T-helper 2 cell (primary cell): Measurements from ENCODE around the gene PKDCC.

Source experiments
- DNase-seq, 5 experiments: peaks; one replicate each; pipeline versions ENCODE4 v3.0.0 to v3.0.0-alpha.2; 2012 to 2022
- total RNA-seq, 2 donors: gene quantifications; one replicate each; lab custom pipeline; 2026; lab: John Stamatoyannopoulos, UW

PKDCC gene
- total RNA-seq, result 0.07 to 0.31 reads per million in 2 donors

- peak in 2 of 5 experiments; percentile 4 to 13 for DNase-seq
These were observed at the start of gene PKDCC for GRCh38 chr2:42047488-42048298. PKDCC (plus strand) TSS chr2:42048021; CDS start chr2:42048200, 179 bp downstream.

GRCh38 chr2:41998186-41999127 lies 49.4 kb upstream of the PKDCC start:
- no peak for DNase-seq

DNA sequence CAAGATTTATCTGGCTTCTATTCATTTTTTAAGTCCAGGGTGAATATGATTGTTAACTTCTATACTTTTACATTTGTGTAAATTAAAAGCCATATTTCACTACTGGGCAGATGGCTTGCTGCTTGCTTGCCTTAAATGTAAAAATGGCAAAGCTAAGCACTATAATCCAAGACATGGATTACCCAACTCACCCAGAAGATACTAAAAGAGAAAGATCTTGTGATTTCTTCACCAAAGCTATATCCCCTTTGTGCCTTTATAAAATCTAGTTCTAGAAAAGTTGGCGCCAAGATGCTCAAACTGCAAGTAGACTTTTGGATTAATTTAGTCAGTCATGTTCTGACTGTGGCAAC lies 48.7 kb upstream of the PKDCC start:
- DNase-seq, result no peak

DNA sequence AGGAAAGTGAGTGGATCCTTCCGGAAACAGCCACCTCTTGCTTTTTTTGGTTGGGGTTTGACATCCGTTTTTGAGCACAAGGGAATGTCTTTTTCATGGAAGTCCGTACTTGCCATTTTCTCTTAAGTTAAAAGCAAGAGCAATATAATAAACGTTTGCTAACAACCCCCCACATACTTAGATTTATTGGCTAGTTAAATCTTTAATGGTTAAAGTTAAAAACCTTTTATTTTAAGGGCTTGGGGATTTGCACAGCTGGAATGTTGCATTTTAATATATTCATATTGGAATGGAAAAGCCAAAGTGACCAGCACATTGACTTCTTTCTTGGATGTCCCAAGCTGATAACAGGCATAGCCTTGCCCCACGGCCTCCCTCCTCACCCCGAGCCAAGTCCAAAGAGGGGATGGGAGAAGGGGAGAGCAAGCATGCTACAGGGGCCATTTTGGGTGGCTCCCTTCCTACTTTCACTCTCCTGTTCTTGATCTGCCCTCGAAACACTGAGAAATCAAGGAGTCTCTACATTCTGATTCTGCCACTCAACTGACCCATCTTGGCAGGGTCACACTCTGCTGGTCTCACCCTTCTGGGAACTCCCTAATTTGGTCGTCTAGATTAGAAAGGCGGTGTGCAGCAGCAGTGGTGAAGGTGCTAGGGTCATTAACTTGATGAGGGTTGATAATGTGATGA lies 48.1 kb upstream of the PKDCC start:
- no peak for DNase-seq

- no peak for DNase-seq
These were observed 46.1 kb upstream of the PKDCC start for GRCh38 chr2:42001711-42002201.

- DNase-seq, result no peak
These were observed 40.3 kb upstream of the PKDCC start for GRCh38 chr2:42007551-42007950.

DNA sequence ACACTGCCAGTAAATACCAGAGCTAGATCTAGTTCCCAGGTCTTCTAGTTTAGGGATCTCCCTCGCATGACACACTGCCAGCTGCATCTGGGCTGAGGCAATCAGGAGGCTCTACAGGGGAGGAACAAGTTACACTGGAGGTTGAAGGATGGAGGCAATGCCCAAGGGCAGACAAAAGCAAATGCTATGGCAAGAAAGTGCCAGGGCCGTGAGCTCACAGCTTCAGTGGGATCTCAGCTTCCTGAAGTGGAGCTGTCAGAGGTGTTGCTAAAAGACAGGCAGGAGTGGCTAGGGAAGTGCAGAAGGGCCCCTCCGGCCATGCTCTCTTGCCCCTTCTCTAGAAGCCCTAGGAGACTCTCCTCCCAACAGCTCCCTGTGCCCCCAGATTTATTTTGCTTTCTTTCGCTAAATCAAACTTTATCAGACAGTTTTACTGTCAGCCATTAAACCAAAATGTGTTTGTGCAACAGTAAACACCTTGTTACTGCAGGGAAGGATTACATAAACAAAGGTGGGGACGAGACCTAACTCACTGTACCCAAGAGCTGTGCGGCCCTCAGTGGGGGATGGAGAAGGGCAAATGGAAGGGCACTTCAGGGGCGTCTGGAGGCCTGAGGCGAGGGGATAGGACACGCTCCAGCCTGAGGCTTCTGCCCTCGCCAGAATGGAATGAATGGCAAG lies 39.4 kb upstream of the PKDCC start:
- no peak for DNase-seq

DNA sequence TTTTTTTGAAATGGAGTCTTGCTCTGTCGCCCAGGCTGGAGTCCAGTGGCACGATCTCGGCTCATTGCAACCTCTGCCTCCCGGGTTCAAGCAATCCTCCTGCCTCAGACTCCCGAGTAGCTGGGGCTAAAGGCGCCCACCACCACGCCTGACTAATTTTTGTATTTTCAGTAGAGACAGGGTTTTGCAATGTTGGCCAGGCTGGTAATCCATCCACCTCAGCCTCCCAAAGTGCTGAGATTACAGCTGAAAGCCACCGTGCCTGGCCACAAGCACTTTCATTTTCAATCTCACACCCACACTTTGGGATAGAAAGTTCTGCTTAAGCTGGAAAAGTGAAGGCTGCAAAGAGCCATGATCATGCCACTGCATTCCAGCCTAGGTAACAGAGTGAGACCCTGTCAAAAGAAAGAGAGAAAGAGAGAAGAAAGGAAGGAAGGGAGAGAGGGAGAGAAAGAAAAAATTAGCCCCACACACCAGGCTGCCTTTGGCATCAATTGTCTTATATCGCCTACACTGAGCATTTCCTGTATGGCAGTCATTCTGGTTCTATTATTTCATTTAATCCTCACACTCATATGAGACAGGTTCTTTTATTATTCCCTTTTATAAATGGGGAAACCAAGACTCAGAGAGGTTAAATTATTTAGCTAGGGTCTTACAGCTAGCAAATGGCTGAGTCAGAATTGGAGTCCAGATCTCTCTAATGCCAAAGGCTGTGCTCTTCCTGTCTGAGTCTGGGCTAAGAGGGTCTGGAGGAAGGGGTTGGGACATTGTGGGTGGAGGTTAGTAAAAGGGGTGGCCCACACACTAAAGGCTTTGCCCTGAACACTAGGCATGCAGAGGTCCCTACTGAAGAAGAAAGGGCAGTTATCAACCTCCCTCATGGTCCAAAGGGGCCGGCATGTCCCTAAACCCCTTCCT lies 37.9 kb upstream of the PKDCC start:
- DNase-seq, result peak in 1 of 5 experiments; percentile 39

DNA sequence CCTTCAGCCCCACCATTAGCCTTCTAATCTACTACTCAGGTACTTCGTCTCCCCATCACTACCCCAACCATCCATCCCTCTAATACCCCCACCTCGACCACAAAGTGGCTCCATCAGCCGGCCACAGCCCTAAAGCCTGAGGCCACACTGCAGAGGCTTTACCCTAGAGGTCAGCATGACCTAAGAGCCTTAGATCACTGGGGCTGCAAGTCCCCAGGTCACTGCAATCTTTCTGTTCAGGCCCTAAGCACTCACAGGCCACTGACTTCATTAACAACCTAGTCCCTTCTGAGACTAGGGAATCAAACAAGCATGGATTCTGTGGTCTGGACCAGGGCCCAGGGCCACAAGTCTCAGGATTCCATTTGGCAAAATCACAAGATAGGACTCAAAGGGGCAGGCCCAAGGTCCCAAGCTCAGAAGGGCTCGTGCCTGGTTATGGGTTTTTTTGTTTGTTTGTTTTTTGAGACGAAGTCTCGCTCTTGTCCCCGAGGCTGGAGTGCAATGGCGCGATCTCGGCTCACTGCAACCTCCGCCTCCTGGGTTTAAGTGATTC lies 37.0 kb upstream of the PKDCC start:
- no peak for DNase-seq

DNA sequence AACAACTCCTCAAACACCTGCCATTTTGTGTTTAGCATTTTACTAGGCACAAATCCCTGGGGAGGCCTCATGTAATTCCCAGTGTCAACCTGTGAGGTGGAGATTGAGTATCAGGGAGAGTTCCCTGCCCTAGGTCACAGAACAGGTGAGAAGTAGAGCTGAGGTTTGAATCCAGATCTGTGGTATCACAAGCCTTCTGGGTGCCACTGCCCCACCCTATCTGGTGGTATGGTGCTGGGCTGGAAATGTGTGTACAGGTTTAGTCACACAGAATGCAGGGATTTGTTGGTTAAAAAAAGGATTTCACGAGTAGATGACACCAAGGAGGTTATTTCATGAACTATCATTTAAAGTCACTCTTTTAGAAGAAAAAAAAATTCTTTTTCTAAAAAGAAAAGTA lies 35.7 kb upstream of the PKDCC start:
- no peak for DNase-seq

GRCh38 chr2:42012651-42013050 lies 35.2 kb upstream of the PKDCC start:
- DNase-seq, result no peak

- DNase-seq, result no peak
These were observed 34.4 kb upstream of the PKDCC start for GRCh38 chr2:42013409-42013808.

GRCh38 chr2:42021464-42021863 lies 26.4 kb upstream of the PKDCC start:
- DNase-seq, result no peak

DNA sequence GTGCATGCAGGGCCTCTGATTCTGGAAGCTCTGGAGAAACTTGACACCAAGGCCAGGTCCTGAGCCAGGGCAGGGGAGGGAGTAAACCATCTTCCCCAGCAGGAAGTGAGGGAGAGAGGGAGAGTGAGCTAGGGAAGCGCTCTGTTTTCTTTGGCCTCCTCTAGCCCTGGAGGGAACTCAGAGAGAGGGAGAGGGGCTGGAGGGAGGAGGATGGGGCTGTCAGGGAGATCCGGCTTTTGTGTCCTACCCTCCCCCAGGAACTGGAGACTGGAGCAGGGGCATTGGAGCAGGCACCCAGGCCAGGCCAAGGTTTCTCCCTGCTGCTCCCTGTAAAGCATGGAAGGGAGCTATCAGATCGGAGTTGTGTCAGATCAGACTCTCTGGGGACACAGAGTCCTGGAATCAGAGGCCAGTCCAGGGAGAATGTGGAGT lies 22.7 kb upstream of the PKDCC start:
- no peak for DNase-seq

DNA sequence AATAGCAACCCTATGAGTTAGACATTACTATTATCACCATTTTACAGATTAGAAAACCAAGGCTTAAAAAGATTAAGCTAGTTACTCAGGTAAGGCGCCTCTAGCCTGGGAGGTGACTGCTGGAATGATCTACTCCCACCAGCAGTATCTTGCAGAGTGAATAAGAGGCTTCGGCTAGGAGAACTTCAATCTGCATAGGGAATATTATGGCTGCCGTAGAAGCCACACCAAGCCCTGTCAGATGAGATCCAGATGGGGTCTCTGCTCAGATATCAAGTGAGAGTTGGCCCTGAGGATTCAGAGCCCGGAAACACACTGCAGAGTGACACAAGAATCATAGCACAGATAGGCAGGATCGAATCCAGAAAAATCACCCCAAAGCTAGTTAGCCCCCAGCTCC lies 21.5 kb upstream of the PKDCC start:
- no peak for DNase-seq

DNA sequence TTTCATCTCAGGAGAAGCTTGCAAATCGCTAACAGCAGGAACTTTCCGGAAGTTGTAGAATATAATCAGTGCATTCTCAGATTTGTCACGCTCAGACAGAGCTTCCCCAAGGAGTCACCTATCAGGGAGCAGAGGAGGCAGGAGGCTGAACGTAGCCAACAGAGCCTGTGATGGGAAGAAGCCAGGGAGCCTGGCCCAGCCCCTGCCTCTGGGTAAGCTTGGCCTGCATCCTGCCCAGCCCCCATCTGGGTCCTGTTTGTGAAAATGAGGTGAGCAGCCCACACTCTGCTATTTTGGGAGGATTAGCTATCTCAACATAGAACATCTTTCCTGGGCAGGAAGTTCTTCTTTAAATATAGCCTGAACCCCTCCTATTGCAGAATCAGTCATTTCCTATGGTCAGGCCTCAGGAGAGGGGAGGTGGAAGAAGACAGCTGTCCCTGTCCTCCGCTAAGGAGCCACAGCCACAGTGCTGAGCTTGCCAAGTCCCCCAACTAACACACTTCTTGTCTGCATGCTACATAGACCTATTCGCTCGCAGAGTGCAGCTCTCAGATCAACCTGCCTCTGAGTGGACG lies 19.2 kb upstream of the PKDCC start:
- no peak for DNase-seq

DNA sequence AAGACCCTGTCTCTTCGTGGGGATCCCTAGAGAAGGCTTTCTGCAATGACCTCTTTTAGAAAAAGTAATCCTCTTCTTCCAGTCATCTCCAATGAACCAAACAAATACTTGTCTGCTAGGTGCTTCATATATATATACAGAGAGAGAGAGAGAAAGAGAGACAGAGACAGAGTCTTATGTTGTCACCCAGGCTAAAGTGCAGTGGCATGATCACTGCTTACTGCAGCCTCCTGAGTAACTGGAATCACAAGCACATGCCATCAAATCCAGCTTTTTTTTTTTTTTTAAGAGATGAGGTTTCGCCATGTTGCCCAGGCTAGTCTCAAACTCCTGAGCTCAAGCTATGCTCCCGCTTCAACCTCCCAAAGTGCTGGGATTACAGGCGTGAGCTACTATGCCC lies 18.6 kb upstream of the PKDCC start:
- no peak for DNase-seq

DNA sequence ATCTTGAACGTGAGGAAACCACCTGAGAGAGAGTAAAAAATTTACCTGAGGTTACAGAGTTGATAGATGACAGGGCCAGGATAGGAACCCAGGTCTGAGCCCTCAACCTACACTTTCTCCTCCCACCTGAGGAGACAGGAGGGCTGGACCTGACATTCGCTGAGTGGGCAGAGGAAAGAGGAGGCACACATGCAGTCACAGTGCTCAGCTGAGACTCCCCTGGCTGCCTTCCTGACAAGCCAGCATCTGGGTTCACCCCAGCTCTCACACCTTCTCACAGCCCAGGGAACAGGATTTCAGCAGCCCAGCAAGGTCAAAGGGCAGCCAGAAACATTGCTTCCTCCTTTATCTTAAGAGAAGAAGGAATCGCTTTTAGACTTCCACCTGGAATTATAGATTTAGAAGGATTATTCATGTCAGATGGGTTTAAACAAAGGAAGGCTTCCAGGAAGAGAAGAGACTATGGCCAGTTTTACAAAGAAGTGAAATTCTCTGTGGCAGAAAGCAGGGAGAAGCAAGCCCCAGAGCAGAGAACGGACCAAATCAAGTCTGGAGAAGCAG lies 18.1 kb upstream of the PKDCC start:
- DNase-seq, result no peak

- DNase-seq, result no peak
These were observed 17.5 kb upstream of the PKDCC start for GRCh38 chr2:42030200-42030759.

DNA sequence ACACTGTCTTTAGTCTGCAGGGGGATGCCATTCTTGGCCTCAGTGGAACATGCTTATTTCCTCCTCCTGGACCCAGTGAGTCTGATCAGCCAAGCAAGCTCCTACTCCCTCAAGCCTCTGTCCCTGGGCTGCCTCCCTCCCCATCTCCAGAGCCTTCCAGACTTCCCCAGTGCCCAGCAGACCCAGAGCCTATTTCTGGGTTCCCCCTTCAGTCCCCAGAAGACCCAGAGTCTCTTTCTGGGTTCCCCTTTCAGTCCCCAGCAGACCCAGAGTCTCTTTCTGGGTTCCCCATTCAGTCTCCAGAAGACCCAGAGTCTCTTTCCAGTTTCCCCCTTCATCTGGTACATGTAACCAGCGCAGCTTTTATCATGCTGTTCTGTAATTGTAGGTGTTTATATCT lies 17.0 kb upstream of the PKDCC start:
- no peak for DNase-seq
